Measurements from ENCODE around the gene STUB1.

- TF ChIP-seq CTCF (IDR thresholded peaks at IDR 0.05) (no peak), POLR2A (IDR thresholded peaks at IDR 0.05) (no peak)
Observed at GRCh38 chr16:654034-654433, 26.2 kb upstream of the STUB1 start.
